Activated naive CD4-positive, alpha-beta T cell treated with anti-CD3 and anti-CD28 coated beads for 36 hours (primary cell): Measurements from ENCODE around the gene CDK14. TPM values are rescaled to one million over a fixed set of nuclear protein-coding genes. Genes with fewer than 3 reads are reported as not detected.

ENCODE experiments used
- CTCF ChIA-PET: fragments of 350-600 bp; sonication (Branson Sonifier 250); formaldehyde crosslinking; loops from one replicate; lab custom pipeline; 2021; ENCODE audit warnings: antibody characterized with exemption; lab: Charles Lee
- DNase-seq: peaks from one replicate; pipeline ENCODE4 v3.0.0-alpha.2; 2020
- H3K27ac Mint-ChIP-seq: one replicate; pipeline ENCODE4 v1.8.0; 2021; ENCODE audit warnings: mild to moderate bottlenecking, mixed read lengths
- H3K27me3 Mint-ChIP-seq: one replicate; pipeline ENCODE4 v1.8.0; 2021; ENCODE audit warnings: low read depth, mixed read lengths
- H3K36me3 Mint-ChIP-seq: one replicate; pipeline ENCODE4 v1.8.0; 2021; ENCODE audit warnings: low read depth, mixed read lengths
- H3K4me1 Mint-ChIP-seq: one replicate; pipeline ENCODE4 v1.8.0; 2021; ENCODE audit warnings: low read depth, mixed read lengths
- H3K4me3 Mint-ChIP-seq: one replicate; pipeline ENCODE4 v1.8.0; 2021; ENCODE audit warnings: mild to moderate bottlenecking, moderate library complexity, mixed read lengths
- H3K9me3 Mint-ChIP-seq: one replicate; pipeline ENCODE4 v1.8.0; 2021; ENCODE audit warnings: mixed read lengths
- intact Hi-C: fragments of 100-400 bp; cut with micrococcal nuclease; formaldehyde crosslinking; loops from one replicate; pipeline ENCODE4 v1.15.1; 2023
- total RNA-seq, 2 experiments: library from RNA; stranded (reverse); gene quantifications; one replicate each; pipeline ENCODE4 v1.2.3, GENCODE V29; 2021

The CDK14 gene
- total RNA-seq, 2 experiments from 2014 or later = 0.42 to 0.81 TPM

- intact Hi-C loops = no loop called here
- no peak for DNase-seq
- peaks cover 11% of the 10 kb centered on the region for H3K9me3 Mint-ChIP-seq
- H3K27me3 Mint-ChIP-seq = no peaks in the 10 kb centered on the region
- H3K27ac Mint-ChIP-seq = no peak overlapping the region
- CTCF ChIA-PET = interaction anchor here (0.6 kb wide), 1 partner anchor 345 kb away, joined by 3 read pairs; no protein-coding TSS in a partner anchor
- no peaks in the 10 kb centered on the region for H3K36me3 Mint-ChIP-seq
- peaks cover 3% of the 10 kb centered on the region for H3K4me1 Mint-ChIP-seq
- no peak overlapping the region for H3K4me3 Mint-ChIP-seq
These were observed 220.5 kb downstream of the CDK14 start for GRCh38 chr7:90816511-90817142.

GRCh38 chr7:90817151-90817550, 221.0 kb downstream of the CDK14 start:
- H3K27ac Mint-ChIP-seq = no peak overlapping the region
- CTCF ChIA-PET = no interaction called here
- no peaks in the 10 kb centered on the region for H3K27me3 Mint-ChIP-seq
- H3K36me3 Mint-ChIP-seq = no peaks in the 10 kb centered on the region
- H3K4me3 Mint-ChIP-seq = no peak overlapping the region
- intact Hi-C loops = no loop called here
- H3K9me3 Mint-ChIP-seq = peaks cover 13% of the 10 kb centered on the region
- peaks cover 3% of the 10 kb centered on the region for H3K4me1 Mint-ChIP-seq
- DNase-seq = no peak

GRCh38 chr7:90817846-90818245, 221.7 kb downstream of the CDK14 start:
- no peak overlapping the region for H3K4me3 Mint-ChIP-seq
- no peak overlapping the region for H3K27ac Mint-ChIP-seq
- intact Hi-C loops = no loop called here
- peaks cover 3% of the 10 kb centered on the region for H3K4me1 Mint-ChIP-seq
- no peaks in the 10 kb centered on the region for H3K36me3 Mint-ChIP-seq
- no peak for DNase-seq
- H3K27me3 Mint-ChIP-seq = no peaks in the 10 kb centered on the region
- CTCF ChIA-PET = no interaction called here
- H3K9me3 Mint-ChIP-seq = peaks cover 13% of the 10 kb centered on the region

- Mint-ChIP-seq H3K4me3 (no peak overlapping the region), H3K9me3 (peaks cover 13% of the 10 kb centered on the region), H3K36me3 (no peaks in the 10 kb centered on the region), H3K27me3 (no peaks in the 10 kb centered on the region), H3K27ac (no peak overlapping the region), H3K4me1 (peaks cover 3% of the 10 kb centered on the region)
- DNase-seq = no peak
- intact Hi-C loops = no loop called here
- CTCF ChIA-PET = no interaction called here
These were observed 222.2 kb downstream of the CDK14 start for GRCh38 chr7:90818341-90818740.

GRCh38 chr7:90821961-90822620, 226.0 kb downstream of the CDK14 start:
- Mint-ChIP-seq H3K27ac (no peak overlapping the region), H3K4me3 (no peak overlapping the region), H3K36me3 (no peaks in the 10 kb centered on the region), H3K4me1 (no peaks in the 10 kb centered on the region), H3K27me3 (no peaks in the 10 kb centered on the region), H3K9me3 (peaks cover 6% of the 10 kb centered on the region)
- no peak for DNase-seq
- CTCF ChIA-PET = no interaction called here
- intact Hi-C loops = no loop called here

GRCh38 chr7:90824386-90825307, 228.5 kb downstream of the CDK14 start:
- Mint-ChIP-seq H3K27me3 (no peaks in the 10 kb centered on the region), H3K4me3 (no peak overlapping the region), H3K27ac (no peak overlapping the region), H3K36me3 (no peaks in the 10 kb centered on the region), H3K4me1 (no peaks in the 10 kb centered on the region), H3K9me3 (peaks cover 6% of the 10 kb centered on the region)
- no peak for DNase-seq
- intact Hi-C loops = no loop called here
- CTCF ChIA-PET = no interaction called here

GRCh38 chr7:90825779-90826178, 229.7 kb downstream of the CDK14 start:
- no peaks in the 10 kb centered on the region for H3K4me1 Mint-ChIP-seq
- no peak overlapping the region for H3K27ac Mint-ChIP-seq
- H3K36me3 Mint-ChIP-seq = no peaks in the 10 kb centered on the region
- intact Hi-C loops = no loop called here
- no peak overlapping the region for H3K4me3 Mint-ChIP-seq
- H3K9me3 Mint-ChIP-seq = peaks cover 5% of the 10 kb centered on the region
- DNase-seq = no peak
- CTCF ChIA-PET = interaction anchor here (0.6 kb wide), 1 partner anchor 16 kb away, joined by 3 read pairs; no protein-coding TSS in a partner anchor
- no peaks in the 10 kb centered on the region for H3K27me3 Mint-ChIP-seq

- CTCF ChIA-PET = no interaction called here
- no peak overlapping the region for H3K27ac Mint-ChIP-seq
- H3K36me3 Mint-ChIP-seq = no peaks in the 10 kb centered on the region
- no peak overlapping the region for H3K4me3 Mint-ChIP-seq
- H3K9me3 Mint-ChIP-seq = peaks cover 3% of the 10 kb centered on the region
- H3K27me3 Mint-ChIP-seq = no peaks in the 10 kb centered on the region
- DNase-seq = no peak
- intact Hi-C loops = no loop called here
- H3K4me1 Mint-ChIP-seq = no peaks in the 10 kb centered on the region
These were observed 232.5 kb downstream of the CDK14 start for GRCh38 chr7:90828601-90829000.

- intact Hi-C loops = no loop called here
- no peaks in the 10 kb centered on the region for H3K4me1 Mint-ChIP-seq
- peaks cover 3% of the 10 kb centered on the region for H3K9me3 Mint-ChIP-seq
- DNase-seq = no peak
- no peaks in the 10 kb centered on the region for H3K36me3 Mint-ChIP-seq
- CTCF ChIA-PET = no interaction called here
- no peak overlapping the region for H3K4me3 Mint-ChIP-seq
- H3K27me3 Mint-ChIP-seq = no peaks in the 10 kb centered on the region
- H3K27ac Mint-ChIP-seq = no peak overlapping the region
These were observed 234.2 kb downstream of the CDK14 start for GRCh38 chr7:90830308-90830707.

- H3K27me3 Mint-ChIP-seq = no peaks in the 10 kb centered on the region
These were observed 236.6 kb downstream of the CDK14 start for GRCh38 chr7:90832726-90833125.

GRCh38 chr7:90833443-90833842, 237.3 kb downstream of the CDK14 start:
- DNase-seq = no peak
- Mint-ChIP-seq H3K4me1 (no peaks in the 10 kb centered on the region), H3K9me3 (peaks cover 9% of the 10 kb centered on the region), H3K36me3 (no peaks in the 10 kb centered on the region), H3K27me3 (no peaks in the 10 kb centered on the region), H3K4me3 (no peak overlapping the region), H3K27ac (no peak overlapping the region)
- intact Hi-C loops = no loop called here
- CTCF ChIA-PET = no interaction called here

More at GRCh38 chr7:90832726-90833125, 236.6 kb downstream of the CDK14 start:
- Mint-ChIP-seq H3K9me3 (peaks cover 5% of the 10 kb centered on the region), H3K27ac (no peak overlapping the region), H3K4me1 (no peaks in the 10 kb centered on the region), H3K4me3 (no peak overlapping the region), H3K36me3 (no peaks in the 10 kb centered on the region)
- CTCF ChIA-PET = no interaction called here
- no peak for DNase-seq
- intact Hi-C loops = no loop called here

GRCh38 chr7:90834771-90835170, 238.7 kb downstream of the CDK14 start:
- Mint-ChIP-seq H3K4me1 (no peaks in the 10 kb centered on the region), H3K36me3 (no peaks in the 10 kb centered on the region), H3K27ac (no peak overlapping the region), H3K9me3 (peaks cover 17% of the 10 kb centered on the region), H3K4me3 (no peak overlapping the region), H3K27me3 (no peaks in the 10 kb centered on the region)
- CTCF ChIA-PET = no interaction called here
- no peak for DNase-seq
- intact Hi-C loops = no loop called here
